G401.6 (cell line): ENCODE data around the gene L1CAM.
"Not testable (repeated sequence)": the region's sequence is repeated elsewhere in the genome, so short reads cannot be mapped to it uniquely, and the experiment has no call there.

ENCODE experiments used
- FAIRE-seq: peaks from 2 replicates; lab custom pipeline; 2012; peaks lifted over from hg19 to GRCh38; lab: Jason Lieb, UNC

L1CAM gene

DNA sequence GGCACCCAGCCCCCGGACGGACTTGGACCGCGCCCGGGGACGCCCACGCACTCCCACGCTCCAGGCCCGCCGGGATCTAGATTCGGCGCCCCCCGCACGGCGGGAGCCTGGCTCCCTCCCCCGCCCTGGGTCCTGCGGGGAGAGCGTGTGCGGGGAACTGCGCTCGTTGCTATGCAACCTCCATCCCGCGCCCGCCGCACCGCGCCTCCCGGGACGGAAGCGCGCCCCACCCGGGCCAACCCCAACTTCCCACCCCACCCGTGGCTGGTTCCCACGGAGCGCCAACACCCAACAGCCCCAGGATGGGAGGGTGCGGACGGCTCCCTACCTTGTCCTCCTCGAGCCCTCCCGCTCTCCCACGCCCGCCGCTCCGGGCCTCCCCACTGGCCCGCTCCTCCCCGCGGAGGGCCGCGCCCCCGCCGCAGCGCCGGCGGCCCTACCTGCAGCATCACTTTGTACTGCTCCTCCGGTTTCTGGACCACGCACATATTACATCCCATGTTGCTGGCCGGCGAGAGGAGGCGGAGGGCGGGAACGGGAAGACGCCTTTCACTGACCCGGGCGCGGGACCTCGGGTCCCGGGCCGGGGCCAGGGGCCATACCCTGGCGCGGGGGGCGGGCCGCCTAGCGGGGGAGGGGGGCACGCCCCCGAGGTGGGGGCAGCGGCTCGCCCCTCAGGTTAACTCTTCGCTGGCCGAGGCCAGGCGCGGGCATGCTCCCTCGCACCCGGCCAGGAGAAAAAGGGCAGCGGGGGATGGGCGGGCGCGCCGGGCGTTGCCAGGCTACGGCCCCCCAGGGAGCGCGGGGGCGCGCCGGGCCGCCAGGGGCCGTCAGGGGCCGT, 56.0 kb downstream of the L1CAM start, which contains the start of gene PDZD4:
Gene PDZD4, minus strand, starts transcription at position 746 of the 841 bp plus-strand sequence. Its CDS starts 246 bp downstream, at position 500.
- FAIRE-seq = no peak

- no peak for FAIRE-seq
Measured at GRCh38 chrX:153829549-153829798, 56.5 kb downstream of the L1CAM start.

DNA sequence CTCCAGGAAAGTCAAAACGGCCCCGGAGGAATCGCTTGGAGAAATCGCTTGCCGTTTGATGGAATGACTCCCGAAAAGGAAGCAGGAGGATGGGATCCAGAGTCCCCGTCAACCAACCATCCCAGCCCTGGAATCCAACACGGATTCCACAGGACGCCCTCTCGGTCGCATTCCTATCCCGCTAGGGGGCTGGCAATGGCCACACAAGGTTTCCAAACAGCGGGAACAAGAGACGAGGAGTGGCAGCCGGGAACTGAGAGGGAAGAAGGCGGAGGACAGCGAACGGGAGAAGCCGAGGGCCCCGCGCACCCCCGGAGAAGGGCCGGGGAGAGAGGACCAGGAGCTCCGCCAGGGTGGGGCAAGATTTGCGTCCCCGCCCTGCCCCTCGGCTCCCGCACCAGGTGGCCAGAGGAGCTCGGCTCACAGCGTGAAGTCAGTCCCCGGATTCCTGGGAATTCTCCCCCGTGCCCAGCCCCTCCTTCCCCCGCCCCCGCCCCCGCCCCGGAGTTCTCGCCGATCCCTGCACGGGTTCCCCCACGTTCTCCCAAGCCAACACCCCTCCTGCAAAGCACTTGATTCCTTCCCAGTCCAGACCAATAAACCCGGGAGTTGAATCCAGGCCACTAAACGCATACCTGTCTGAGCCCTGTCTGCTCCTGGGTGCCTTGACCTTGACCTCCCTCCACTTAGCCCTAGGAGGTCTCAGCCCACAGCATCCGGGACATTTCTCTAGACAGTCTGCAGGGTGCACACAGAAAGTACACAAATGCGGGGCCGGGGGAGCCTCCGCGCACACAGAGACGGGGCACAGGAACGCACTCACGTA, 57.0 kb downstream of the L1CAM start:
- peak; percentile 50 for FAIRE-seq

GRCh38 chrX:153828308-153828707, 57.7 kb downstream of the L1CAM start:
- no peak for FAIRE-seq

- no peak for FAIRE-seq
Measured at GRCh38 chrX:153827903-153828302, 58.1 kb downstream of the L1CAM start.

GRCh38 chrX:153827016-153827415, 59.0 kb downstream of the L1CAM start:
- no peak for FAIRE-seq

- FAIRE-seq = no peak
Measured at GRCh38 chrX:153825042-153825441, 60.9 kb downstream of the L1CAM start.

DNA sequence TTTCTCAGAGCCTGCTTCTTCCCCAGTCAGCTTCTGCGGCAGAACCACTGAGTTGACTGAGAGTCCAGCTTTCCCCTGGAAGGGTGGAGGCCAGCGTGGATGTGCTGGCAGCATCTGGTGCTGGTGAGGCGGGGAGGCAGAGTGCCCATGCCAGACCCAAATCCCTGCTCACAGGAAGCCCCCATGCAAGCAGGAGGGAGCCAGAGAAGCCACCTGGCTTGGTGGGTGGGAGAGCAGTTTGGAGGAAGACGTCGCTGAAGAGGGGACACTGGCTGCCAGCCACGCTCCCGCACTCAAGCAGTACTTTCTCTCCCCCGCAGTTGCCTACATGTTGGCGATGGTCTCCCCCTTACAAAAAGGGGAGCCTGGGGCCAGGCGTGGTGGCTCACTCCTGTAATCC, 61.6 kb downstream of the L1CAM start:
- FAIRE-seq = no peak

DNA sequence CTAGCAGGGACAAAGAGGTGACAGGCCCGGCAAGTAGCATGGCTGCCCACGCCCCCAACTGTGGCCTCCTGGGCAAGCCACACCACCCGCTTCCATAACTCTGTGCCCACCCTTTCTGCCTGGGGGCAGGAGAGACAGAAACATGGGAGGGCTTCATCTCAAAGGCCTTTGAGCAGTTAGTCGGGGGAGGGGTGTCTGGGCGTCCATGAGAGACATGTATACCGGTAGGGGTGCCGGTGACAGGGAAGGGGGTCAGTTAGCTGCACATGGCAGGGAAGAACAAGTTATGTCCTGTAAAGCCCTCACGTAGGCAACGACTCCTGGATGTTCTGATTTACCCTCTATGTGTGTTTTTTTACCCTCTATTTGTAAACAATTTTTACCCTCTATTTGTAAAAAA, 64.9 kb downstream of the L1CAM start:
- FAIRE-seq = no peak

- FAIRE-seq = no peak
Measured at GRCh38 chrX:153820601-153821000, 65.4 kb downstream of the L1CAM start.

- no peak for FAIRE-seq
Measured at GRCh38 chrX:153819384-153820040, 66.5 kb downstream of the L1CAM start.

DNA sequence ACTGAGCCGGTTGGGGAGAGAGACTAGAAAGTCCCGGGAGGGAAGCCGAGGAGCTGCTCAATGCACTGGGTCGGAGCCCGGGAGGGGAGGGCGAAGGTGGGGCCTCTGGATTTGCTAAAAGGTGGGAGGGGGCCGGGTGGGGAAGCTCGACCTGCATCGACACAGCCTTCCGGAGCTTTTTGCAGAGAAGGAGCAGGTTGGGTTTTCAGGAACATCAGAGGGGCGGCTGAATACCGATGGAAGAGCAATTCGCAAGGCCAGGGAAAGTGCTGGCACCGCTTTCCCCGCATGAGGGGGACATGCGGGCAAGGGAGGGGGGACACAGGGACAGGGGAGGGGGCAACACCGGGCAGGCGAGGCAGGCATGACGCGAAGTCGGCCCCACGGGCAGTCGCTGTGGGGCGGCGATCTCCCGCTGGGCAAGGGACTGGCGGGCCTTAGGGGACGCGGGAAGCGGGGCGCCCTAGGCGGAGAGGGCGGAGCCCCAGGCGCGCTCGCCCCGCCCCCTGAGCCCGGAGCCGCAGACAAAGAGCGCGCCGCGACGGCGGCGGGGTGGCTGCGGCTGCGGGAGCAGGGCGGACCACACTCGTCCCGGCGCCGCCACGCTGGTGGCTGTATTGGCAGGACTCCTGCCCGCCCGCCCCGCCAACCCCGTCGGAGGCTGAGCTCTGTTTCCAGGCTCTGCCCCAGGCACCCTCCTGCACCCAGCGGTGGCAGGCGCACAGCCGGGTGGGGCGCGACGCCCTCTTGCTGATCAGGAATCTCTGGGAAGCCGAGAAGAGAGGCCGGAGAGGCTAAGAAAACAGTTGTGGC, 67.2 kb downstream of the L1CAM start:
- FAIRE-seq = no peak

DNA sequence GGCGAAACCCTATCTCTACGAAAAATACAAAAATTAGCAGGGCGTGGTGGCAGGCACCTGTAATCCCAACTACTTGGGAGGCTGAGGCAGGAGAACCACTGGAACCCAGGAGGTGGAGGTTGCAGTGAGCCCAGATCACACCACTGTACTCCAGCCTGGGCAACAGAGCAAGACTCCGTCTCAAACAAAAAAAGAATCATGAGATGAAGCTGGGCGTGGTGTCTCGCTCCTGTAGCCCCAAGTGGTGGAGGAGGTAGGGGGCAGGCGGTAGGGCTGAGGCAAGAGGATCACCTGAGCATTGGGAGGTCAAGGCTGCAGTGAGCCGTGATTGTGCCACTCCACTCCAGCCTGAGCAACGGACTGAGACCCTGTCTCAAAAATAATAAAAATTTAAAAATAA, 67.9 kb downstream of the L1CAM start:
- FAIRE-seq = not testable (repeated sequence)

- FAIRE-seq = no peak
Measured at GRCh38 chrX:153816831-153817690, 68.9 kb downstream of the L1CAM start.

GRCh38 chrX:153814591-153815315, 71.2 kb downstream of the L1CAM start:
- FAIRE-seq = no peak

DNA sequence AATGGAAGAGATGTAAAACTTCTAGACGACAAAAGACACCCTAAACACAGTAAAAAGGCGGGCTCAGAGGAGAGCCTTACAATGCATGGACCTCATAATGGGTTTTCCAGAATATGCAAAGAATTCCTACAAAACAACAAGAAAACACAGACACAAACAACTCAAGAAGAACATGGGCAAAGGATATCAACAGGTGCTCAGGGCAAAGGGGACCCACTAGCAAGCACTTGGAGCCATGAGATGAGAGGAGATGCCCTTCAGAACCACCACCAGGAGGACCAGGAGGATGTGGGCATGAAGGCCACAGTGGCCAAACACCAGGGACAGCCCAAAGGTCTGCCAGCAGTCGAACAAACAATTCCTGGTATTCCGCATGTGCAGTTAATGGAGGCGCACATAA, 72.8 kb downstream of the L1CAM start:
- no peak for FAIRE-seq

DNA sequence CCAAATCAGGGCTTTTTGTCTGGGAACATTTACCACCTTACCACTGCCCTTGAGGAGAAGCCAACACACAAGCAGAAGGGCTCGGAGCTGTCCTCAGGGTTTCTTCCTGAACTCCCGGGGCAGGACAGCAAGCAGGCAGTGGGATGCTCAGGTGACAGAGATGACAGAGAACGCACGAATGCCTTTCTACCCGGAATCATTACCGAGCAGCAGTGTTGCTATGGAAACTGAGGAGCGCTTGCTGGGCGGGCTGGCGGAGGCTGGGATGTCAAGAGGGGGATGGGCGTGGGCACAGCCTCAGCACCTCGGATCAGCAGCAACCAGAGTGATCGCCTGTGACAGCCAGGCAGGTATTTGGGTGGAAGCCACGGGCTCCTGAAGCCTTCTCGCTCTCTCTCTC, 73.8 kb downstream of the L1CAM start:
- FAIRE-seq = no peak
